Right lobe of liver (tissue), 4 donors: Measurements from ENCODE around the gene ETHE1.

Experiments
- CTCF ChIP-seq, 4 donors: fragments of 200-600 bp in 3 of 4; fragments of 450-650 bp in 1 of 4; IDR thresholded peaks; one replicate each; pipeline versions ENCODE4 v1.5.1 to v1.8.0; 2016 to 2022; ENCODE audit warnings: antibody characterized with exemption in 4 of 4, mild to moderate bottlenecking in 2 of 4
- POLR2A ChIP-seq: fragments of 450-650 bp; IDR thresholded peaks from one replicate; pipeline ENCODE4 v1.6.1; 2017; ENCODE audit warnings: antibody characterized with exemption, mild to moderate bottlenecking
- donor health status: DM: no; HTN: no; CAD: no.
- donor health status: DM: no; HTN: no; CAD: no.
- donor health status: DM: no; HTN: yes; CAD: no.

GRCh38 chr19:43467276-43467675 is 59.7 kb downstream of the ETHE1 start:
- TF ChIP-seq POLR2A (no peak), CTCF (IDR thresholded peaks at IDR 0.05) (no peak)
